GM13976 (cell line): Measurements from ENCODE around the gene CNOT6.

Experiments
- DNase-seq: peaks from one replicate; pipeline ENCODE4 v3.0.0; 2012; ENCODE audit warnings: low spot score
- in situ Hi-C: fragments of 300-500 bp; cut with MboI; formaldehyde crosslinking; loops from one replicate; pipeline ENCODE4 v1.12.0; 2022; ENCODE audit warnings: low sequenced_read_pairs, mixed read lengths, inconsistent platforms; ENCODE audit not compliant: unreplicated experiment
- TF ChIP-seq, protein P1 (sequence below): IDR thresholded peaks from 2 replicates; pipeline ENCODE4 v1.5.1; 2012; ENCODE audit warnings: borderline replicate concordance, mild to moderate bottlenecking; ENCODE audit not compliant: insufficient read depth; ENCODE audit errors: extremely low read depth, missing control alignments, control extremely low read depth

The CNOT6 gene

DNA sequence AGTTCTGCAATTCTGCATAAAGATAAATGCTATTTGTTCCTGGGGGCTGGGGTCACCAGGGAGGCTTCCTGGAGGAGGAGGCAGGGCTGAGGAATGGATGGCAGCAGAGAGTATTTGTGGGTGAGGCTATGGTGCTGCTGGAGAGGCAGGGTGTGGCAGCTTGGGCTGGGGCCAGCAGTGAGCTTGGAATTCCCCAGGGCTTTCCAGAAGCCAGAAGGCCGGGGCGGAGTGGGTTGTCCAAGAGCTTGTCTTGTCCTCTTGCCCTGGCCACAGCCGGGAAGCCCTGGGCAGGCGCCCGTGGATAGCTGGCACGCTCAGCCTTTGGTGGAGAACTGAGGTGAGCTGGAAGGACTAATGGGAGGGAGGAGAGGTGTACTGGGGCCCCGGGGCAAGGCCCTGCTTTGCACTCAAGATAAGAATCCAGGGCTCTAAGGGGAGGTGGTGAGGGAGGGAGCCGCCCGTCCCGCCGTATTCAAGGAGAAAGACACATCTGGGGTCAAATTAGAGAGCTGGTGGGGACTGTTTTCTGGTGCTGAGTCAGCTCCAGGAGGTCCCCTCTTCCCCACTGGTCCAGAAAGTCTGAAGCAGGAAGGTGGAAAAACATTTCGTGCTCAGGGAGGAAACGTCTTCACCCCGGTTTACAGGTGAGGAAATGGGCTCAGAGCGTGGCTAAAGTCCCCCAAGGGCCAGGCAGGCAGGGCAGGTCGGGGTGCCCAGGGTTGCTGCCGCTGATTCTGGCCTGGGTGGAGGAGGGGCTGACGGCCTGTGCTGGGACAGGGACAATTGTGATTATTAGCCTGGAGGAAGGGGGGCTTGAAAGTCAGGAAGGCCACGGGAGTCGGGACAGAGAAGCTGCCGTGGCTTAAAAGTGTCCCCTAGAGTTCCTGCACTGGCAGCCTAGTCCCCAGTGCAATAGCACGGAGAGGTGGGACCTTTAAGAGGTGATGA is 26.9 kb upstream of the CNOT6 start:
- DNase-seq: no peak
- TF ChIP-seq, protein P1, sequence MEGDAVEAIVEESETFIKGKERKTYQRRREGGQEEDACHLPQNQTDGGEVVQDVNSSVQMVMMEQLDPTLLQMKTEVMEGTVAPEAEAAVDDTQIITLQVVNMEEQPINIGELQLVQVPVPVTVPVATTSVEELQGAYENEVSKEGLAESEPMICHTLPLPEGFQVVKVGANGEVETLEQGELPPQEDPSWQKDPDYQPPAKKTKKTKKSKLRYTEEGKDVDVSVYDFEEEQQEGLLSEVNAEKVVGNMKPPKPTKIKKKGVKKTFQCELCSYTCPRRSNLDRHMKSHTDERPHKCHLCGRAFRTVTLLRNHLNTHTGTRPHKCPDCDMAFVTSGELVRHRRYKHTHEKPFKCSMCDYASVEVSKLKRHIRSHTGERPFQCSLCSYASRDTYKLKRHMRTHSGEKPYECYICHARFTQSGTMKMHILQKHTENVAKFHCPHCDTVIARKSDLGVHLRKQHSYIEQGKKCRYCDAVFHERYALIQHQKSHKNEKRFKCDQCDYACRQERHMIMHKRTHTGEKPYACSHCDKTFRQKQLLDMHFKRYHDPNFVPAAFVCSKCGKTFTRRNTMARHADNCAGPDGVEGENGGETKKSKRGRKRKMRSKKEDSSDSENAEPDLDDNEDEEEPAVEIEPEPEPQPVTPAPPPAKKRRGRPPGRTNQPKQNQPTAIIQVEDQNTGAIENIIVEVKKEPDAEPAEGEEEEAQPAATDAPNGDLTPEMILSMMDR: no peak
- in situ Hi-C loops: no loop called here

- in situ Hi-C loops: no loop called here
- no peak for DNase-seq
- TF ChIP-seq, protein P1: no peak
Measured at GRCh38 chr5:180467989-180468731, 26.0 kb upstream of the CNOT6 start.

GRCh38 chr5:180468732-180469585 is 25.2 kb upstream of the CNOT6 start:
- in situ Hi-C loops: no loop called here
- DNase-seq: no peak
- TF ChIP-seq, protein P1: no peak

DNA sequence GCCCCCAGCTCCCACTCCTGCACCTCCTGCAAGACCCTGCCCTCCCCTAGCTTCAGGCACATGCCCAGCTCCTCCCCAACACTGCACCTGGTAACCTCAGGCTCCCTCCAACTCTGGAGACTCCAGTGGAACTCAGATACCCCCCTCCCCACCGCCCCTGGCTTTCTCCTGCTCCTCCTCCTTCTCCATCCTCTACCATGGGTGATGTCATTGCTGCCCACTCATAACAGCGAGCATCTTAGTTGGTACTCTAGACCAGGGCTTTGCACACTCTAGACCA is 24.7 kb upstream of the CNOT6 start:
- no peak for DNase-seq
- TF ChIP-seq, protein P1: no peak
- in situ Hi-C loops: no loop called here

- TF ChIP-seq, protein P1: no peak
- DNase-seq: no peak
- in situ Hi-C loops: no loop called here
Measured at GRCh38 chr5:180469866-180470265, 24.3 kb upstream of the CNOT6 start.

DNA sequence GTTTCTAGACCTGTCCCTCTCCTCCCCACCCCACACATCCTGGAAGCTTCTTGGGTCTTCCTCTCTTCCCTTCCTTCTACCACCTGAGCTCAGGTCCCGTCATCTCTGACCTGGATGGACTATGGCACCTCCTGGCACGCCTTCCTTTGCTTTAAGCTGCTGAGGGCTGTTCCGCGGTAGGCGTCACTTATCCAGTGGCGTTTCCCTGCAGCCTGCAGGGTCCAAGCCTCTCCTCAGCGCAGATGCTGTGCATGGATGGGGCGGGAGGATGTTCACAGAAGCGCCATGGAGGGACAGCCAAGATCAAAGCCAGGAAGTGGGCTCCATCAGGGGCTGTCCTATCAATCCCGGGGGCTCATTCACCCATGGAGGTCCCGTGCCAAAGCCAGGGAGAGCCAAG is 23.8 kb upstream of the CNOT6 start:
- TF ChIP-seq, protein P1: no peak
- DNase-seq: no peak
- in situ Hi-C loops: no loop called here
